GM21529 (cell line): ENCODE results near the gene ZNF467.

ENCODE experiments used
- ATAC-seq: cut with Tn5 transposase; IDR thresholded peaks from one replicate; pipeline ENCODE4 v1.9.1; 2021; ENCODE audit not compliant: unreplicated experiment

The ZNF467 gene

GRCh38 chr7:149773446-149774236, at the start of gene ZNF467:
ZNF467 (minus strand) TSS chr7:149773588; CDS start chr7:149771032, 2,556 bp downstream.
- ATAC-seq = no peak

- ATAC-seq = no peak
These were observed 49.1 kb upstream of the ZNF467 start for GRCh38 chr7:149822353-149822943.

GRCh38 chr7:149821191-149822148, 48.1 kb upstream of the ZNF467 start:
- no peak for ATAC-seq

GRCh38 chr7:149820622-149821190, 47.3 kb upstream of the ZNF467 start:
- ATAC-seq = no peak

- no peak for ATAC-seq
These were observed 46.6 kb upstream of the ZNF467 start for GRCh38 chr7:149819961-149820340.

GRCh38 chr7:149819141-149819960, 46.0 kb upstream of the ZNF467 start:
- no peak for ATAC-seq

GRCh38 chr7:149818536-149818840, 45.1 kb upstream of the ZNF467 start:
- ATAC-seq = no peak

- no peak for ATAC-seq
These were observed 44.6 kb upstream of the ZNF467 start for GRCh38 chr7:149817836-149818535.

- no peak for ATAC-seq
These were observed 43.9 kb upstream of the ZNF467 start for GRCh38 chr7:149817301-149817771.

- no peak for ATAC-seq
These were observed 43.4 kb upstream of the ZNF467 start for GRCh38 chr7:149816794-149817193.

- no peak for ATAC-seq
These were observed 42.9 kb upstream of the ZNF467 start for GRCh38 chr7:149816267-149816751.

- ATAC-seq = no peak
These were observed 42.4 kb upstream of the ZNF467 start for GRCh38 chr7:149815661-149816266.

GRCh38 chr7:149815121-149815520, 41.7 kb upstream of the ZNF467 start:
- no peak for ATAC-seq

- ATAC-seq = no peak
These were observed 41.1 kb upstream of the ZNF467 start for GRCh38 chr7:149814494-149814893.

GRCh38 chr7:149813254-149814035, 40.1 kb upstream of the ZNF467 start:
- no peak for ATAC-seq

GRCh38 chr7:149811831-149812490, 38.6 kb upstream of the ZNF467 start:
- ATAC-seq = no peak

- no peak for ATAC-seq
These were observed 37.8 kb upstream of the ZNF467 start for GRCh38 chr7:149811221-149811620.

- ATAC-seq = no peak
These were observed 35.8 kb upstream of the ZNF467 start for GRCh38 chr7:149809215-149809614.
